Activated CD4-positive, alpha-beta T cell treated with anti-CD3 and anti-CD28 coated beads, Interleukin-2, amount 10 ng/mL, durations not matched to agents 24 days and 14 days (primary cell): ENCODE measurements around the gene RNF38. TPM values are rescaled to one million over a fixed set of nuclear protein-coding genes. Genes with fewer than 3 reads are reported as not detected.
"Not testable (repeated sequence)": the region's sequence is repeated elsewhere in the genome, so short reads cannot be mapped to it uniquely, and the experiment has no call there.

ENCODE experiments used
- DNase-seq: peaks from one replicate; pipeline ENCODE4 v3.0.0; 2022
- H3K27ac Mint-ChIP-seq: one replicate; pipeline ENCODE4 v1.8.0; 2022; ENCODE audit warnings: mild to moderate bottlenecking, mixed read lengths
- H3K27me3 Mint-ChIP-seq: one replicate; pipeline ENCODE4 v1.8.0; 2022; ENCODE audit warnings: mixed read lengths
- H3K36me3 Mint-ChIP-seq: one replicate; pipeline ENCODE4 v1.8.0; 2022; ENCODE audit warnings: low read depth, mild to moderate bottlenecking, mixed read lengths
- H3K4me1 Mint-ChIP-seq: one replicate; pipeline ENCODE4 v1.8.0; 2021; ENCODE audit warnings: mixed read lengths
- H3K4me3 Mint-ChIP-seq: one replicate; pipeline ENCODE4 v1.8.0; 2022; ENCODE audit warnings: mild to moderate bottlenecking, moderate library complexity, mixed read lengths
- H3K9me3 Mint-ChIP-seq: one replicate; pipeline ENCODE4 v1.8.0; 2021; ENCODE audit warnings: mixed read lengths
- intact Hi-C: fragments of 100-400 bp; cut with micrococcal nuclease; formaldehyde crosslinking; loops from one replicate; pipeline ENCODE4 v1.15.1; 2023
- total RNA-seq: library from RNA; stranded (reverse); gene quantifications from 2 replicates; pipeline ENCODE4 v1.2.3, GENCODE V29; 2022

RNF38 gene
- total RNA-seq, 1 donor from 2014 or later, result 29.6 TPM

DNA sequence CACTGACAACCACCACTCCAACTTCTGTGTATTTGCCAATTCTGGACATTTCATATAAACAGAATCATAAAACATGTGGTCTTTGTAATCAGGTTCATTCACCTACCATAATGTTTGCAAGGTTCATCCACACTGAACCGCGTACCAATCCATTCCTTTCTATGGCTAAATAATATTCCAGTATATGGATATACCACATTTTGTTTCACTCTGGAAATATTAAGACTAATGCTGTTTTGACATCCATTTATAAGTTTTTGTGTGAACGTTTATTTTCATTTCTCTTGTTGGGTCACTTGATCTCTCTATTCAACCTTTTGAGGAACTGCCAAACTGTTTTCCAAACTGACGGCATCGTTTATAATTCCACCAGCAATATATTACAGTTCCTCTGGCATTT is 26.3 kb upstream of the RNF38 start:
- no peak overlapping the region for H3K4me3 Mint-ChIP-seq
- H3K9me3 Mint-ChIP-seq, result no peaks in the 10 kb centered on the region
- H3K4me1 Mint-ChIP-seq, result peaks cover 13% of the 10 kb centered on the region
- H3K36me3 Mint-ChIP-seq, result peaks cover 7% of the 10 kb centered on the region
- DNase-seq, result no peak
- no peaks in the 10 kb centered on the region for H3K27me3 Mint-ChIP-seq
- intact Hi-C loops, result no loop called here
- no peak overlapping the region for H3K27ac Mint-ChIP-seq

DNA sequence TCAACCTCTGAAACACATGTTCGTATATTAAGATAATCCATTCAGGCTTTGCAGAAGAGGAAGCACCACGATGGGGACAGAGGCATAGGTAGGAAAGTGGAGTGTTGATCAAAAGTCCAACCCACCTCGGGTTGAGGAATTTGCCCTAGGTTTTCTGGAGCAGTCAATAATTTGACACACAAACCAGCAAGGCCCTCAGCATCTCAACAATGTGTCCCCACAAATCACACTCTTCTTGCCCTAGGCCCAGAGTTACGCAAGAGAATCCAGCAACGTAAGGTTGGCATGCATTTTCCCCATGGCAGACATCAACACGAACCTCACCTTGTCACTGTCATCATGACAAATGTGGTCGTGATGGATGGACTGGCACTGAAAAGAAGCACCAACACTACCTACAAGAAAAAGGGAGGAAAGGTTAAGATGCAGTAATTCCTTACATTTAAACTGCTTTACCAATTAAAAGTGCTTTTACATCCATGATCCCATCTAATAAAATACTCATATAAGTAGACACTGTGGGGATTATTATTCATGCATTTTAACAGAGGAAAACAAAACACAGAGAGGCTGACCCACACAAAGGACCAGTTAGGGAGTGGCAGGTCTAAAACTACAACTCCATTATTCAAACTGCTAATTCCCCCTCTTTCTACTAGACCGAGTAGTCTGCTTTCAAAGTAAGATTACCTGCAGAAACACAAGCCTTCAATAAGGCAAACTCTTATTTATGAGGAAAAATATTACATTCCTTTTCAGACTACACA is 24.4 kb upstream of the RNF38 start:
- Mint-ChIP-seq H3K36me3 (peaks cover 4% of the 10 kb centered on the region), H3K9me3 (no peaks in the 10 kb centered on the region), H3K4me3 (no peak overlapping the region), H3K27me3 (no peaks in the 10 kb centered on the region), H3K27ac (no peak overlapping the region), H3K4me1 (peaks cover 13% of the 10 kb centered on the region)
- intact Hi-C loops, result no loop called here
- DNase-seq, result no peak

DNA sequence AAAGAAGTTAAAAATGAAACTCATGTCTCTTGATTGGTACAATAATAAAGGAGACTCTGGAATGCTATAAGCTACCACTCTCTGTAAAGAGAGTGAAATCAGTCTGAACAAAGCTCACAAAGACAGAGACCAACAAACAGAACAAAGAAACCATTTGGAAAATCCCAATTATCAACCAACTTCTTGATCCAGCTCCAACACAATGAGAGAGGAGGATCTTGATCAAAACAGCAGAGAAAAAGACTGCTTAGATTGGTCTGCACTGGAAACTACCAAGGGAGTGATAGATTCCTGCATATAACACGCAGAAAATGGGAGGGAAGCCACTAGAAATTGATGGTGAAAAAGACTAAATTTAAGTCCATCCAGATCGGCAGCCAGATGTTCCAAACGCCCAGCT is 23.1 kb upstream of the RNF38 start:
- Mint-ChIP-seq H3K27me3 (no peaks in the 10 kb centered on the region), H3K9me3 (no peaks in the 10 kb centered on the region)

DNA sequence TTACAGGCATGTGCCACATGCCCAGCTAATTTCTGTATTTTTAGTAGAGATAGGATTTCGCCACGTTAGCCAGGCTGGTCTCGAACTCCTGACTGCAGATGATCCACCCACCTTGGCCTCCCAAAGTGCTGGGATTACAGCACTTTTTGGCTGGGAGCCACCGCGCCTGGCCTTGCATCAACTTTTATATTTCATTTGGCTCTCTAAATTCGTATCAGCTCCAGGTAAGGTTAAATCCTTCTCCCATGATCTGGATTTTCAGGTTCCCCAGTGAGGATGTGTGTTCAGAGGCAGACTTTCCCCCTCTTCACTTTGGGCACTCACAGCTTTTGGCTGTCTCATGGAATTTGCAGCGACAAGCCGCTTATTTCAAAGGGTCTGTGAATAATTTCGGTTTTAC is 16.8 kb upstream of the RNF38 start:
- no peaks in the 10 kb centered on the region for H3K9me3 Mint-ChIP-seq
- no peaks in the 10 kb centered on the region for H3K27me3 Mint-ChIP-seq
- intact Hi-C loops, result no loop called here
- no peak overlapping the region for H3K4me3 Mint-ChIP-seq
- DNase-seq, result no peak
- H3K4me1 Mint-ChIP-seq, result peaks cover 2% of the 10 kb centered on the region
- no peak overlapping the region for H3K27ac Mint-ChIP-seq
- H3K36me3 Mint-ChIP-seq, result peaks cover 13% of the 10 kb centered on the region

More for the DNA sequence above, 23.1 kb upstream of the RNF38 start:
- Mint-ChIP-seq H3K36me3 (peaks cover 4% of the 10 kb centered on the region), H3K4me1 (peaks cover 13% of the 10 kb centered on the region), H3K27ac (no peak overlapping the region), H3K4me3 (no peak overlapping the region)
- intact Hi-C loops, result no loop called here
- no peak for DNase-seq

DNA sequence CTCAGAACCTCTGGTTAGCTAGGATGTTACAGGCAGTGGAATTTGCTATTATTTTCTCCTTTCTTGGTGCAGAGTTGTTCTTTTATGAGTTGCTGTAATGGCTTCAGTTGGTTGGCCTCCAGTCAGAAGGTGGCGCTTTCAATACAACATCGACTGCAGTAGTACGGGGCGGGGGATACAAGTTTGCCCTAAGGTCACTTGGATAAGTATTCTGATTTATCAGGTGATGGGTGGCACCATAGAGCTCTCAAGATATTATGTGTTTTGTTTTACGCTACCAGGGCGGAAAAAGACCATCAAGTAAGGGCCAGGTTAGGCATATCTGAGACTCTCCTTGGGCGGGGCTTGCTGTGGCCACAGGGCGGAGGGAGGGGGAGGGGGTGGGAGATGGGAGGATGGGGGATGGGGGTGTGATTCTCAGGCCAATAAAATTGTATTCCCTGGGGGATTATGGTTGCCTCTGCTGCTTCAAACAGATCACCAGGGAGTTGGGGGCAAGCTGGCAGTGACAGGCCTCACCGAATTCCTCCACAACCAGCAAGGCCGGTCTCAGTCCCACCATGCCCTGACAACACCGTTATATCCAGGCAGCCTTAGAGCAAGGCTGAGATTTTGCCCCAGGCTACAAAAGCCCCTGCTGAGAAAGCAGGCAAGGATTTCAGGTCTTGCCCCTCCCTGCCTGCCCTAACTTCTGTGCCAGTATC is 15.9 kb upstream of the RNF38 start:
- no peak for DNase-seq
- peaks cover 13% of the 10 kb centered on the region for H3K36me3 Mint-ChIP-seq
- H3K4me3 Mint-ChIP-seq, result no peak overlapping the region
- H3K27me3 Mint-ChIP-seq, result no peaks in the 10 kb centered on the region
- peaks cover 2% of the 10 kb centered on the region for H3K4me1 Mint-ChIP-seq
- intact Hi-C loops, result no loop called here
- H3K9me3 Mint-ChIP-seq, result no peaks in the 10 kb centered on the region
- H3K27ac Mint-ChIP-seq, result no peak overlapping the region

DNA sequence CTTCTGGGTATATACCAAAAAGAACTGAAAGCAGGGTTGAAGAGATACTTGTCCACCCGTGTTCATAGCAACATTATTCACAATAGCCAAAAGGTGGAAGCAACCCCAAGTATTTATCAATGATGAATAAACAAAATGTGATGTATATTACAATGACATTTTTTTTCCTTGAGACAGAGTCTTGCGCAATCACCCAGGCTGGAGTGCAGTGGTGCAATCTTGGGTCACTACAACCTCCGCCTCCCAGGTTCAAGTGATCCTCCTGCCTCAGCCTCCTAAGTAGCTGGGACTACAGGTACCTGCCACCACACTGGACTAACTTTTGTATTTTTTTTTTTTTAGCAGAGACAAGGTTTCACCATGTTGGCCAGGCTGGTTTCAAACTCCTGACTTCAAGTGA is 11.3 kb upstream of the RNF38 start:
- H3K27me3 Mint-ChIP-seq, H3K4me3 Mint-ChIP-seq, DNase-seq, intact Hi-C loops, H3K36me3 Mint-ChIP-seq, H3K4me1 Mint-ChIP-seq, H3K27ac Mint-ChIP-seq, H3K9me3 Mint-ChIP-seq: not testable (repeated sequence)

DNA sequence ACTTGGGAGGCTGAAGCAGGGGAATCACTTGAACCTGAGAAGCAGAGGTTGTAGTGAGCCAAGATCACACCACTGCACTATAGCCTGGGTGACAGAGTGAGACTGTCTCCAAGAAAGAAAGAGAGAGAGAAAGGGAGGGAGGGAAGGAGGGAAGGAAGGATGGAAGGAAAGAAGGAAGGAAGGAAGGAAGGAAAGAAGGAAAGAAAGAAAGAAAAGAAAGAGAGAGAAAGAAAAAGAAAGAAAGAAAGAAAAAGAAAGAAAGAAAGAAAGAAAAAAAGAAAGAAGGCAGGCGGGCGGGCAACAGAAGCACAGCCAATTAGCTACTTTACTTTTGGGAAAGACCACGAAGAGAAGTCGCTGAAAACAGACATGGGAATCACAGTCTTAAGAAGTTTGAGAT is 9.0 kb upstream of the RNF38 start:
- DNase-seq, H3K4me3 Mint-ChIP-seq: not testable (repeated sequence)

DNA sequence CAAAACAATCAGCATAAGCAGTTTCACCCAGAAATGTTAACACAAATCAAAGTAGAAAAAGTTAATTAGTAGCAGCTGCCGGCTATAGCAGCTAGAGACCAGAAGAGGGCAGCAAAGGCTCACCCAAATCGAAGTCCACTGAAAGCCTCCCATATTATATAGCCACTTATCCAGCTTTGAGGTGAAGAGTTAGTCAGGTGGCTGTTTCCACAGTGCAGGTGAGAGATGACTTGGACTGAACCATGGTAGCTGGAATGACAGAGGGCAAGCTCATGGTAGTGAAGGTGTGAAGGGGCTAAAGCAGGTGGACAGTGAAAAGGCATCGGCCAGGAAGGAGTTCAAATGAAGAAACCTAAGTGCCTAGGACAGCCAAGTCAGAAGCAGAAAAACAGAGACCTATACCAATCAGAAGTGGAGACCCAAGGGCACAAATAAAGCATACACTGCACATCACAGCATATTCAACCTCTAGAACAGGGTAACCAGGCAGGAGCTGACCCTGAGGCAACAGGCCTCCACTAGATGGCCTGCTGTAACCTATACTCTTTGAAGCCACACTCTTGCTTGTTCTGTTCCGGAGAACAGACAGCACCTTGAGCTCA is 7.2 kb upstream of the RNF38 start:
- Mint-ChIP-seq H3K9me3 (no peaks in the 10 kb centered on the region), H3K27me3 (no peaks in the 10 kb centered on the region), H3K4me1 (peaks cover 10% of the 10 kb centered on the region), H3K27ac (no peak overlapping the region), H3K36me3 (no peaks in the 10 kb centered on the region), H3K4me3 (no peak overlapping the region)
- intact Hi-C loops, result loop anchor here (1.0 to 10.0 kb wide), 3 partner anchors 43 to 592 kb away; partner anchors contain the start of genes HINT2 and SPAG8
- DNase-seq, result peak; percentile 87

More for the DNA sequence above, 9.0 kb upstream of the RNF38 start:
- H3K27me3 Mint-ChIP-seq, H3K4me1 Mint-ChIP-seq, H3K36me3 Mint-ChIP-seq, H3K9me3 Mint-ChIP-seq, H3K27ac Mint-ChIP-seq: not testable (repeated sequence)
- intact Hi-C loops, result loop anchor here (10.0 kb wide), 1 partner anchor 594 kb away; the partner anchor contains the start of genes HINT2 and SPAG8

DNA sequence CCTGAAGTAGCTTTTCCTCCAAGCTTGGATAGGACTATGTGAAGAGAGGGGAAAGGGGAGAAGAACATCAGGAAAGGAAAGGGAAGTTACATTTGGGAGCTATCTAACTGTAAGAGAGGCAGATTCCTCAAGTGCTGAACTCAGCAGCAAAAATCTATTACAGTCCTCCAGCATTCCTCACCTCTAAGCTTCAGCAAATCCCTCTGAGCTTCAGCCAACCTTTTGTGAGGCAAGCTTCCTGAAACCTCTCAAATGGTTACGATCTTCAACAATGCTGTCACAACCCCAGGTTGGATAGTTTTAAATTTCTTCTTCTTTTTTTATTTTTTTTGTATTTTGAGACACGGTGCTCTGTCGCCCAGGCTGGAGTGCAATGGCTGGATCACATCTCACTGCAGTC is 2.5 kb upstream of the RNF38 start:
- Mint-ChIP-seq H3K4me1 (peaks cover 27% of the 10 kb centered on the region), H3K4me3 (no peak overlapping the region), H3K36me3 (peaks cover 10% of the 10 kb centered on the region), H3K9me3 (peaks cover 4% of the 10 kb centered on the region), H3K27ac (no peak overlapping the region), H3K27me3 (no peaks in the 10 kb centered on the region)
- no peak for DNase-seq
- intact Hi-C loops, result loop anchor here (5.0 to 10.0 kb wide), 2 partner anchors 265 to 588 kb away; partner anchors contain the start of genes GLIPR2, HINT2 and SPAG8

DNA sequence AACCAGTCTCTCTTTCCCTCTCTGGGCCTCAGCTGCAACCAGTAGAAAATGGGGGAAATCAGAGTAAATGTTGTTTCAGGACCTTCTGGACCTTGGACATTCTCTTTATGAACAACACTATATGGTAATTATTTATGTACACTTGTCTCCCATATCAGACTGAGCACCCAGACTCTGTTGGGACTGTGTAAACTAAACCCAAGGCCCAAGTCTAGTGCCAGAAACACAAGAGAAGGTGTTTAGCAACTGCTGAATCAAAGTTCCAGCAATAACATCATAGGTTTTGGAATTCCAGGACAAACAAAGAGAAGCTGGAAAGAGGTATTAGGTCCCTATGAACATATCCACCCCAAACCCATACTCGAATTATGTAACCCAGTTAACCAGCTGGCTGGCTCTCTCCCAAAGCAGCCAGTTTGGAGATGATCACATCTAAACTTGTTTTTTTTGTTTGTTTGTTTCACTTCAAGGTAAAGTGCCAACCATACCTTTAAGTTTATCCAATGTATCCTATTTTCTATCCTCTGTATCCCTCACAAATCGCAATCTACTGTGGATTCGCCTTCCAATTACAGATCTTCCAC is 1.9 kb upstream of the RNF38 start:
- peak overlapping the region; percentile 98 for H3K27ac Mint-ChIP-seq
- peaks cover 4% of the 10 kb centered on the region for H3K9me3 Mint-ChIP-seq
- H3K4me1 Mint-ChIP-seq, result peaks cover 22% of the 10 kb centered on the region
- intact Hi-C loops, result loop anchor here (1.0 to 10.0 kb wide), 5 partner anchors 57 to 587 kb away; partner anchors contain the start of genes GLIPR2, HINT2, MELK and SPAG8
- H3K27me3 Mint-ChIP-seq, result no peaks in the 10 kb centered on the region
- H3K36me3 Mint-ChIP-seq, result peaks cover 10% of the 10 kb centered on the region
- peak overlapping the region; percentile 93 for H3K4me3 Mint-ChIP-seq
- peak; percentile 60 for DNase-seq

DNA sequence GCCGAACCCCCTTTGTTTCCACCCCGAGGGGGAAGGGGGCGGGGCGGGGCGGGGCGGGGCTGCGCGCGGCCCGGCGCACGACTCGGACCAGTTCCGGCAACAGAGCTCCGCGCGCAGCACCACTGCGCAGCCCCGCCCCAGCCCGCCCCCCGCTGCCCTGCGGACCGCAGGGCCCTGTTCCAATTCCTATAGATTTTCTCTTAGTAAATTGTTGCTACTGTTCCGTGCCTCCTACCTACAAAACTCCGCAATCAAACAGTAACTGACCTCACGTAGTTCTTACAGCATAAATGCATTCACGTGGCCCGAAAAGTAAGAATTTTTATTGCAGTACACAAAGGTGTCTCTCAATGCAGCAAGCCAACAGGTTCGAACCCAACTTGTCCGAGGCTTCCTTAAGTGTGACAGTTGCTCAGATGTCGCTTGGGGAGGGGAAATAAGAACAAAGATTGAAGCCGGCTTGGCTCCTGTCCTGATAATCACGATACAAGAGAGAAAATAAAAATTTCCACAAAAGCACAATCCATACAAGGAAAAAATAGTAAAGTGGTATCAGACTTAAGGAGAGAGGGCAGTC is 1.2 kb upstream of the RNF38 start:
- intact Hi-C loops, result loop anchor here (1.0 to 10.0 kb wide), 5 partner anchors 58 to 586 kb away; partner anchors contain the start of genes GLIPR2, HINT2, MELK and SPAG8
- Mint-ChIP-seq H3K27me3 (no peaks in the 10 kb centered on the region), H3K27ac (peak overlapping the region; percentile 98), H3K4me3 (peak overlapping the region; percentile 93), H3K9me3 (peaks cover 4% of the 10 kb centered on the region), H3K36me3 (peaks cover 13% of the 10 kb centered on the region), H3K4me1 (peaks cover 27% of the 10 kb centered on the region)
- DNase-seq, result no peak

DNA sequence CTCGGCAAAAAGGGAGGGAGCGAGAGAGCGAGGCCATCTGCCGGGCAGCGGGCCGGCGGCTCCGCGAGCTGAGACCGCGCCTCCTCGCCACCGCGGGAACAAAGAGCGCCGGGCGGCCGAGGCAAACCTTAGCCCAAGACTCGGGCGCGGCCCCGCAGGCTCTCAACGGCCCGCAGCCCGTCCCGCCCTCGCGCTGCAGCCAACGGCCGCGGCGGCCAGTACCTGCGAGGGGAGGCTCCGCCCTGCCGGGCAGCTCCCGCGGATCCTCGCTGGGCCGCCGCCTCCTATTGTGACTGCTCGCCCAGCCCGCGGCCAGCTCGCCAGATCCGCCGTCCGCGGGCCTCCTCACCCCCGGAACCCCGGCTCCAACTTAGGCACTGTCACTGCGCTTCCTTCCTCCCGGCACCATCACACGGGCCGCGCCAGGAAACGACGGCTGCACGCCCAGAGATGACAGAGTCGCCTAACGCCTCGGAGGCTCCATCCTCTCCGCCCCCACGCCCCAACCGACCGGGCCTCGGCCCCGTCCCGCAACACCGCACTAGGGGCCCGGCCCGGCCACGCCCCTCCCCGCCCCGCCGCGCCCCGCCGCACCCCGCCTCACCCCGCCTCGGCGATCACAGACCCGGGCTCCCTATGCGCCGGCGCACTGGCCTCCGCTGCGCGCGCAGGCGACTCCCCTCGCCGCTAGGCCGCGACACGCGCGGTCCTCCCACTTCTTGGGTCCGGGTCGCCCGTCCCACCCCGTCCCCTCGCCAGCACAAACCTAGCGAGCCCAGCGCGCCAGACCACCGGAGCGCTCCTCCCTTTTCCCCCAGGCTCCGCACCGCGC is 479 bp upstream of the RNF38 start:
- H3K4me3 Mint-ChIP-seq, result peak overlapping the region; percentile 93
- peak overlapping the region; percentile 98 for H3K27ac Mint-ChIP-seq
- H3K27me3 Mint-ChIP-seq, result no peaks in the 10 kb centered on the region
- peaks cover 4% of the 10 kb centered on the region for H3K9me3 Mint-ChIP-seq
- H3K36me3 Mint-ChIP-seq, result peaks cover 19% of the 10 kb centered on the region
- intact Hi-C loops, result loop anchor here (1.0 to 10.0 kb wide), 6 partner anchors 58 to 586 kb away; partner anchors contain the start of genes GLIPR2, GNE, HINT2 and MELK
- peak; percentile 96 for DNase-seq
- H3K4me1 Mint-ChIP-seq, result peaks cover 32% of the 10 kb centered on the region
